HG03439 (cell line): Measurements from ENCODE around the gene ARL8B.
"Not testable (repeated sequence)": the region's sequence is repeated elsewhere in the genome, so short reads cannot be mapped to it uniquely, and the experiment has no call there.

Experiments
- ATAC-seq: cut with Tn5 transposase; IDR thresholded peaks from one replicate; pipeline ENCODE4 v1.9.1; 2021; ENCODE audit warnings: mild to moderate bottlenecking, moderate library complexity; ENCODE audit not compliant: unreplicated experiment

ARL8B gene

DNA sequence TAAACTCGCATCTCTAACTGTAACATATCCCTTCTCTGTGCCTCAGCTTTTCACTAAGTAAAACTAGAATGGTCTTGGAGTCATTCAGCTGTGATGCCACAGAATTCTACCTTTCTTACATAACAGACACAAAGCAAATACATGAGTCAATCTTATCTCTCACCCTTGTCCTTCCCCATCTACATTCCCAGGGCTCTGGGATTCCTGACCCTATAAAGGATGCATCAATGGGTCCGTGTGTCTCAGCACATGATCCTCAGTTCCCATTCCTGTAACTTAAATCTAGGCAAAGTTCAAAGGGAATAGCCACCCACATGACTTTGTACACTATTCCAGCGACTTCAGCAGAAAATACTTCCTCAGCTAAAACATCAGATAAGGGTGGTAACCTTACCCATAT, 11.8 kb upstream of the ARL8B start:
- ATAC-seq = no peak

DNA sequence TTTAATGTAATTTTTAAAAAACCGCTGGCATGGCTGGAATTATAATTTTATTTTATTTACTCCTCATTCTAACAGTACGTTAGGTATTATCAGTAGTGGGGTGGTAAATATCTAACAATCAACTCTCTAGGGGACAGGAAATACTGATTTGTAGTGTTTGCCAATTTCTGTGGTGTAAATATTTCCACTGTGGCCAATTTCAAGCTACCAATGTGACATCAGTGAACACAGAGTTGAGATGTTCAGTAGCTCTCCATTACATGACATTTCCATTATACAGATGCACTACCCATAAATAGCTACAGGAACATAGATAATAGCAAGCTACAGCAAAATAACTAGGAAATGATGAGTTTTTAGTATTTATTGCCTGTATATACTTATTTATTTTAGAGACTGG, 10.0 kb upstream of the ARL8B start:
- ATAC-seq = no peak

DNA sequence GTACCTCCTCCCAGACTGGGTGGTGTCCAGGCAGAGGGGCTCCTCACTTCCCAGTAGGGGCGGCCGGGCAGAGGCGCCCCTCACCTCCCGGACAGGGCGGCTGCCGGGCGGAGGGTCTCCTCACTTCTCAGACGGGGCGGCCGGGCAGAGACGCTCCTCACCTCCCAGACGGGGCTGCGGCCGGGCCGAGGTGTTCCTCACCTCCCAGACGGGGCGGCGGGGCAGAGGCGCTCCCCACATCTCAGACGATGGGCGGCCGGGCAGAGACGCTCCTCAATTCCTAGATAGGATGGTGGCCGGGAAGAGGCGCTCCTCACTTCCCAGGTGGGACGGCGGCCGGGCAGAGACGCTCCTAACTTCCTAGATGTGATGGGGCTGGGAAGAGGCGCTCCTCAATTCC, 8.4 kb upstream of the ARL8B start:
- ATAC-seq = not testable (repeated sequence)

DNA sequence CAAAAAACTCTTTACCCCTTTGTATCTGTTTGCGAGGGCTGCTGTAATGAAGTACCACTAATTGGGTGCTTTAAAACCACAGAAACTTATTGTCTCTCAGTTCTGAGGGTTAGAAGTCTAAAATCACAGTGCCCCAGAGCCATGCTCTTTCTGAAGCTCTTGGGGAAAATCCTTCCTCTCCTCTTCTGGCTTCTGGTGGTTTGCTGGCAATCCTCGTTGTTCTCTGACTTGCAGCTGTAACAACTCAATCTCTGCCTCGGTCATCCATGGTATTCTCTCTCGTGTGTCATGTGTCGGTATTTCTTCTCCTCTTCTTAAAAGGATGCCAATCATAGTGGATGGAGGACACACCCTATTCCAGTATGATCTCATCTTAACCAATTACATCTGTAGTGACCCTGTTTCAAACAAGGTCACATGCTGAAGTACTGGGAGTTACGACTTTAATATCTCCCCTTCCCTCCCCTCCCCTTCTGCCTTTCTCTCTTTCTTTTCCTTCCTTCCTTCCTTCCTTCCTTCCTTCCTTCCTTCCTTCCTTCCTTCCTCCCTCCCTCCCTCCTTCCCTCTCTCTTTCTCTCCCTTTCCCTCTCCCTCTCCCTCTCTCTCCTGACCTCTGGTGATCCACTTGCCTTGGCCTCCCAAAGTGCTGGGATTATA, 6.5 kb upstream of the ARL8B start:
- ATAC-seq = no peak

DNA sequence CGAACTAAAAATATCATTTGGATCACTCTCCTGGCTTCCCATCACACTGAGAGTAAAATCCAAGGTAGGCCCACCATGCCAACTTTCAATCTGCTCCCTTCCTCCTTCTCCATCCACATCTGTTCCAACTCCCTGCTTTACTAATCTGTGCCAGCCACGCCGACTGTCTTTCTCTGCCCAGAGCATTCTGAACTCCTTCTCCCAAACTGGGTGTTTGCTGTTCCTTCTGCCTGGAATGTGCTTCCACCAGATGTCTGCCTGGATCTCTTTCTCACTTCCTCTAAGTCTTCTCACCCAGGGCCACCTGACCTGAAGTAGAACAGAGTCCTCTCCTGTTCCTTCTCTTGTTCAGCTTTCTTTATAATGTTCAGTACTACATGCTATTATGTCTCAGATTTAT, 5.6 kb upstream of the ARL8B start:
- ATAC-seq = no peak

DNA sequence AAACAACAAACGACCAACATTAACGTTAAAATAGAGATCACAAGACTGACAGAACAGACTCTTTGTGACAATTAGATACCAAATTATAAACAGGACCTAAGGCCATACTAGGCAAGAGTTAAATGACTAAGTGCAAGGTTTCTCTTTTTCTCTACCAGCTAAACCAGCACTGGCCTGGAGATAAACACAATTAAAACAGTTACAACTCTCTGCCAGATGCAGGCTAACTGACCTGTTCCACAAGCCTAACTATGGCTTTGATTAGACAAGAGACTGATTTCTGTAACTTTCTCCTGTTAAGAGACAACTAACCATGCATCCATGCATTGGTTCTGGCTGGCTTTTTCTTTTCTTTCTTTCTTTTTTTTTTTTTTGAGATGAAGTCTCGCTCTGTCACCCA, 1.6 kb upstream of the ARL8B start:
- ATAC-seq = no peak

DNA sequence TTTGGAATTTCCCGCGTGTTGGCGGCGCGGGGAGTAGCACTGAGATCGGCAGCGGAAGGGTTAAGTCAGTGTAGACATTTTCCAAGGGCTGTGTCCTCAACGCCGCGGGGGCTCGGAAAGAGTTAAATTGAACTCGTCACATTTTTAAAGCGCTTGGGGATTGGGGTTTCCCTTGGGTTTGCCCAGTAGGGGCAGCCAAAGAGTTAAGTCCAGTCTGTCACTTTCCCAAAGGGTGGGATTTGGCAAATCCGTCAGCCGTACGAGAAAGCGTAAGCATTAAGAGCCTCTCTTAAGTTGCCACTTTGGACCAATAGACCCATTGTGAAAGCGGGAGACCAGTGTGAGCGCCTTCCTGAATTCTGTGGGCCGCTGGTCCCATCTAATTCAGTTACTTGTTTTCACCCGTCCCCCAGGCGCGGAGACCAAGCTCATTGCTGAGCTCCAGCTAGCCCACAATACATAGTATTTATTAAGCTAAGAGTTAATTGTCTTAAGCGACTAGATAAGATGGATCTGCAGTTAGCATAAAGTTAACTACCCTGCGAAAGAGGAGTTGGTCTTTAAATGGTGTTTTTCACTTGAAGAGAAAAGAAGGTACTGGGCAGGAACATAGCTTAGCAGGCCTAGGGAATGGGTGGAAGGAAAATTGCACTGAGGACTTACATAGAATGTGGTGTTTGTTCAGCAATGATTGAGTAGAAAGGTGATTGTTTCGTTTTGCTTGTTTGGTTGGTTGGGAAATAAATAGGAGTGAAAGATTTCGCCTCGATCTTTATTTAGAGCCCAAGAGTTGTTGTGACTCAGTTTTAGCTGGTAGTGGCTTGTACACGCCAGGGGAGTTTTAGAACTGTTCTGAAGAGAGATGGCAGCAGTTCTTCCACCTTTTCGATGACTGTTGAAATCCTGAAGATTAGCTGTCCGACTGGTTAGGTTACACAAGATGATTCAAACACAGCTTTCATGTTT, 932 bp downstream of the ARL8B start:
- peak; percentile 22 for ATAC-seq

DNA sequence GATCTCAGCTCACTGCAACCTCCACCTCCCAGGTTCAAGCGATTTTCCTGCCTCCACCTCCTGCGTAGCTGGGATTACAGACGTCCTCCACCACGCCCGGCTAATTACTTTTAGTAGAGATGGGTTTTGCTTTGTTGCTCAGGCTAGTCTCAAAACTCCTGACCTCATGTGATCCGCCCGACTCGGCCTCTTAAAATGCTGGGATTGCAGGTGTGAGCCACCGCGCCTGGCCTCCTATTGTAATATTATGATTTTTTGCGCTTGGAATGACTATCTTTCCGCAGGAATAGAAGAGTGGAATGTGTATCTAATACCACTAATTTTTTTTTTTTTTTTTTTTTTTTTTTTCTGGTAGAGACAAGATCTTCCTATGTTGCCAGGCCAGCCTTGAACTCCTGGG, 1.8 kb downstream of the ARL8B start:
- ATAC-seq = no peak

DNA sequence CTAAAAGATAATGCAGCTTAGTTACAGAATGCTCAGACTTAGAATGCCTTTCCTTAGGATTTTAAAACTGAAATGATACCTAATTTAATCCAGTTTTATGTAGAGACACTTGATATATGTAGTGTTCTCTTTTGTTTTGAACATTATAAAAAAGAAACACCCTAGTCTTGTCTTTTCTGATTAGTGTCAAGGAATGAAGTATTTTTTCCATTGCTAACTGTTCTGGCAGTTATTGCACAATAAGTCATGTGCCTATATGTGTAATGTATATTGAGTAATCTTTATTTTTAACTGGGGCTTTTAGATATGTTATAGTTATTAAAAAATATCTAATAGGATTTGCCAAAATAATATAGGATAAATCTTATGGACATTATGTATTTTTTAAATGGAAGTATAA, 4.5 kb downstream of the ARL8B start:
- ATAC-seq = no peak

DNA sequence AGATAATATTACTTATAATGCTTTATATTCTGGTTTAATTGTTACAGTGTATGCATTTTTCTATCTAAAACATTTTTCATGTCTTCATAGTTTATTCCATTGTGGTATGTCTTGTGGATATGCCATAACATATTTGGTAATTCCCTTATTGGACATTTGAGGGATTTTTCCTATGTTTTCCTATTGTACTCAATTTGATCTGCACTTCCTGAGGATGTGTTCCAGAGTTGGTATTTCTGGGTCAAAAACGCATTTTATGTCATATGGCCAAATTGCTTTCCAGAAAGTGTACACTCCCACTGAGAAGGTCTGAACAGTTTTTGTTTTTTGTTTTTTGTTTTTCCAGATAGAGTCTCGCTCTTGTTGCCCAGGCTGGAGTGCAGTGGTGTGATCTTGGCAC, 6.8 kb downstream of the ARL8B start:
- no peak for ATAC-seq

DNA sequence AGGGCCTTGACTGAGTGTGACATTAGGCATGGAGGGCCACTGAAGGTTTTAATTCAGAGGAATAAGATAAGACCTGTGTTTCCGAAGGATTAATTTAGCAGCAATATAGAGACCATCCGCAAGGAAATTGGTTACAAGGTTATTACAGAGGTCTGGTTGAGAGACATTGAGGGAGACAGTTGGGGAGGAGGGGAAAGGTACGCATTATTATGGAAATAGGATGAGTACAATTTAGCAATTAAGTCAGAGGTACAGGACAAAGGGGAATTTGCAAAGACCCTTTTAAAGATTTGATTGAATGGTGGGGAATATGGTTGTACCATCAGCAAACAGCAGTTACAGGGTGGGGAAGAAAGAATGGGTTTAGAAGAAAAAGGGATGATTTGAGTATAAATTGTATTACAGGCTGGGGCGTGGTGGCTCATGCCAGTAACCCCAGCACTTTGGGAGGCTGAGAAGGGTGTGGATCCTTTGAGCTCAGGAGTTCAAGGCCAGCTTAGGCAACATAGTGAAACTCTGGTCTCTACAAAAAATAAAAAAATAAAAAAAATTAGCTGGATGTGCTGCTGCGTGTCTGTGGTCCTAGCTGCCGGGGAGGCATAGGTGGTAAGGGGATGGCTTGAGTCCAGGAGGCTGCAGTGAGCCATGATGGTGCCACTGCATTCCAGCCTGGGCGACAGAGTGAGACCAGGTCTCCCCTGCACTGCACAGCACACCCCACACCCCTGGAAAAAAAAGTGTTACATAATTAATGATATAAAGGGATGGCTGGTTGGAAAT, 11.3 kb downstream of the ARL8B start:
- no peak for ATAC-seq

DNA sequence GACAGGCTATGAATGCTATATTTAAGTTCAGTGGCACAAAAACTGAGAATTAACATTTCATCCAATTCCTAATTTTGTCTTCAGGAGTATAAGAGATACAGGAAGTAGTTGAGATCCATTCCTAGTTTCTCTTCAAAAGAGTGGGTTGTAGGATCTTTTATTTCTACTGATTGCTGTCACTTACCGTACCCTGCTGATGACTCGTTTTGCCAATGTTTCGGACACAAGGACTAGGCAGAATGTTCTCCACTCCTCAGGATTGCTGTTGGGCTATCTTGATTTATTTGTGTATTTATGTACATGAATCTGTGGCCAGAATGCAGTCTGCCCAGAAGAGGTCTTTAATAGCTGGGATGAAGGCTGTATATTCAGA, 11.9 kb downstream of the ARL8B start:
- no peak for ATAC-seq

DNA sequence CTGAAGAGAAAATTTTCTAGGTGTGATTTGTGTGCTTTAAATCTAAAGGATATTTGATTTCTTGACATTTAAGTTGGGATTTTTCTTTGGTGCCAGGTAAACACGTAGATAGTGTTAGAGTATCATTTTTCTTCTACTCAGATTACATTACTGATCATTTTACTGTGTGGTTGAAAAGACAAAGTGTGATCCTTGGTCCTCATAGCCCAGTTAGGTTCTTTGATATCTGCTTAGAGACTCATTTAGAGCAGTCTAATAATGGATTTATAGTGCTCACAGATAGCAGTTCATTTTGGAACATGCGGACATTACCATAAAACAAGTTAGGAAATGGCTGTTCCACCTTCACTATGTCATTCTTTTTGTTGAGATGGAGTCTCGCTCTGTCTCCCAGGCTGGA, 12.4 kb downstream of the ARL8B start:
- no peak for ATAC-seq

DNA sequence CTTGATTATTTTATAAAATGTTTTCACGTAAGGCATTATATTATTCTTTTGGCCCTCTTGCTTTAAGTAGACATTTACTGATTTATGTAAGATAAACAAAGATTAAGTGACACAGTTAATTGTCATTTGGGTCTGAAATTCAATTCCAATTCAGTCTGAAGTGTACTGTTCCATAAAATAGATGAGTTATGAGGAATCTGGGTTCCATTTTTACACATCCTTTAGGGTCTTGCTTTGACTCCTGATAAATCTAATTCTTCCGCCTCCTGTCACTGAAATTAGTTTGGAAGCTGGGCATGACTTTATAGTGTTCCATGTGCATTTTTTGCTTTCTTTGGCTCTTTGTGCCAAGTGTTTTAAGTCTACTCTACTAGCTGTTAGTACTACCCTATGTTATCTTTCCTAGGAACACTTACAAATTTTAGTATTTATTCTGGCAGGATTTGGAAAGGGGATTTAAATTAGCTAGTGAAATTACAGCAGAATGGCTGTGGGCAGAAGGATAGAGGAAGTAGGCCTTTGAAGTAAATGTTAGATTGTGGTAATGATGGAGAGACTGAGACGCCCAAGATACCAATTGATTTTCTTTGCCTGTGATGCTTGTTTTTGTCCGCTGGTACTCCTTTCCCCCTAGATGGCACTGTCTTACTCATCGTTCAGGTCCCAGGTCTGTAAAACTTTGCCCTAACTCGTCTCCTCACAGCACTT, 14.3 kb downstream of the ARL8B start:
- ATAC-seq = peak; percentile 45

DNA sequence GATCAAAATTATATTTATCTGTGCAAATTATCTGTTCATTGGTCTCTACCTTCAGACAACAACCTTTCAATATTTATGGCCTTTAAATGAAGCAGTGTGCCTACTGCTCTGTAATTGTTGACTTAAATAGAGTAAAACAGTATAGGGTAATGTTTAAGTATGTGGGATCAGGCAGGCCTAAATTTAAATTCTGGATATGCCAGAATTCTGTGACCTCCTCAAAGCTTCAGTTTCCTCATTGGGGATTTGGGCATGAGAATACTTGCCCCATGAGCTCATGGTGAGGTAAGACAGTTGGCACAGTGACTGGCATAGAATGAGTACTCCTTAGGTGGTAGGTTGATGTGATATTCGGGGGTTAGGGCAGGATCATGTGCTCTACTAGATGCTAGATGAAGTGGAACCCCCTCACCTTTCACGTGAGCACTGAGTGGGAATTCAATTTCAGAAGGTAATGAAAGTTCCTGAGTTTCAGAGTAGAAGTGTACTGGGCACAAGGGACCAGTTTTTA, 14.9 kb downstream of the ARL8B start:
- ATAC-seq = peak; percentile 10

DNA sequence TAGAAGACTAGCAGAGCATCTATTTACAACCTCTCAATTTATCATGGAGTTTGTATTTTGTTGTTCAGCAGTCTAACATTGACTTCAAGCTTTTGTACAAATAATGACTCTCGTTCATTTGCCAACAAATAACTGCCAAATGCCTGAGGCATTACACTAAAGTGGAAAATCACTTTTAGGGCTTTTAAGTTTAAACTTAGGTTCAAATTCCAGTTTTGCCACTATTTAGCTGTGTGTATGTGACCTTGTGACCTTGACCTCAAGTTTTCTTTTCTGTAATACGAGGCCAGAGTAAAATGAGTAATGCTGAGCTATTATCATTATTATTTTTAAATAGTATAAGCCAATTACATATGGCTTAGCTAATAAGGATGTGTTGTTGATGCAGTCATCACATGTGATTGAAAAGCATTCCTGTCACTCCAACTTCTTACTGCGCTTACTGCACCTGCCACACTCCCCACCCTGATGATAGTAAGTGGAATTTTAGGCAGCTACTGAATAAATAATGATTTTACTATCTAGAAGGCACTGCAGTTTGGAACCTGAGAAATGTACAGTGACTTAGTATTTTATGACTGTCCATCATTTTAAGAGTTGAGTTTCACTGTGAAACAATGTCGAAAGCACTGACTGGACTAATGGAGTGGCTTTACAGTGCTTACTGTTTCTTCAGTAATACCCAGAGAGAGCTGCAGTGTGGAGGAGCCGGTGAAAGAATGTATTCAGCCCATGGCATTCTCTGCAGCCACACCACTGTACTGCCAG, 16.3 kb downstream of the ARL8B start:
- ATAC-seq = no peak

DNA sequence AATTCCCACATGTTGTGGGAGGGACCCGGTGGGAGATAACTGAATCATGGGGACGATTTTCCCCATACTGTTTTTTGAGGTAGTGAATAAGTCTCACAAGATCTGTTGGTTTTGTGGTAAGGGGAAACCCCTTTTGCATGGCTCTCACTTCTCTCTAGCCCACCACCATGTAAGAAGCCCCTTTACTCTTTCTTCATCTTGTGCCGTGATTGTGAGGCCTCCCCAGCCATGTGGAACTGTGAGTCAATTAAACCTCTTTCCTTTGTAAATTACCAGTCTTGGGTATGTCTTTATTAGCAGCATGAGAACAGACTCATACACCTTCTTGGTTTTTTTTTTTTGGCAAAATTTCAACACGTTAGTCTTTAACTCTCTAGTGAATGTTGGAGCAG, 18.1 kb downstream of the ARL8B start:
- no peak for ATAC-seq

DNA sequence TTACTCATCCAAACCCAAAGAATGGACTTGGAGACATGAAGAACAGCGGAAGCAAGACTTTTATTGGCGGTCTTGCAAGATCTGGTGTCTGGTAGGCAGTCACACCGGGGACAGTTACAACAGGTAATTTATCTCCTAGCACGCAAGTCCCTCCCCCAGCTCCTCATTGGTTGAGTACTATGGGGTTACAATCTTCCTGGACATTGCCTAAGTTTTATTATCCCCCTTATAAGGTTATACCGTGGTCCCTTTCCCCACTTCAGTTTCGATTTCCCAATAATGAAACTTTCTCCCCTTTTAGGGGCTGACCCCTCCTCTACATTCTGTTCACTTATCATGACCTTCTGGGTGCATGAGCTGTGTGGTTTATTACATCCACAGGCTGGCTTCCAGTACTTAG, 18.7 kb downstream of the ARL8B start:
- ATAC-seq = no peak

DNA sequence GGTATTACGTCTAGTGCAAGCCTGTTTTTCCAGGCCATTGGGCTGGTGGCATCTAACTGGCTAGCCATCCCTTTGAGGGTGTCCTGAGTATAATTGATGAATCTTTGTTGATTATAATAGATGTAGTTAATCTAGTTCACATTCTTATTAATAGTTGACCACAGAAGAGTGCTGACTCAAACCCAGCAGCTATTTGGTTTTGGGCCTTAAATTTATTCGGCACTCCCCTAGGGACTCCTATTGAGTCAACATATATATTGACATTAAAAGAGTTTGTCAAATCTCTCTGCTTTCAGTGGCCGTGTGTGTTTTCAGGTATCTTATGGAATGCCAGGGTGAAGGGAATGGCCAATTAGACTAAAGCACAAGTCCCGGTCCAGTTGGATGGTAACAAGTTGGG, 19.7 kb downstream of the ARL8B start:
- no peak for ATAC-seq

DNA sequence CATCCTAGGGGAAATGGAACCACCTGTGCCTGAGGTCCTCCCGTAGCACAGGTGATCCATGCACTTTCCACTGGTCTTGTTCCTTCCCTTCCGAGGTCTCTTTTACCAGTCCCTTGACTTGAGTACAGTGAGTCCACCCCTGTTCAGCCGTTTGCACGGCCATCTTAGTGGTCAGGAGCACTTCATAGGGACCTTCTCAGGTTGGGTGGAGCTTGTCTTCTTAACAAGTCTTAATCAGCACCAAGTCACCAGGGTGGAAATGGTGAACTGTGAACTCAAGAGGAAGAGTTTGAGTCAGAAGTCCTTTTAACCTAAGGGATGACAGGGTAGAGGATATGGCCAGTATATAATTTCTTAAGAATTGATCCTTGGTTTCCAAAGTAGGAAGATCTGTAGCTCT, 21.4 kb downstream of the ARL8B start:
- no peak for ATAC-seq
